Activated effector memory CD4-positive, alpha-beta T cell treated with Interleukin-2 at 50 U/mL for 16 hours (primary cell): ENCODE measurements around the gene TBC1D22B.
"Not testable (repeated sequence)": the region's sequence is repeated elsewhere in the genome, so short reads cannot be mapped to it uniquely, and the experiment has no call there.

ENCODE experiments used
- DNase-seq: peaks from one replicate; pipeline ENCODE4 v3.0.0-alpha.2; 2020

Gene TBC1D22B

DNA sequence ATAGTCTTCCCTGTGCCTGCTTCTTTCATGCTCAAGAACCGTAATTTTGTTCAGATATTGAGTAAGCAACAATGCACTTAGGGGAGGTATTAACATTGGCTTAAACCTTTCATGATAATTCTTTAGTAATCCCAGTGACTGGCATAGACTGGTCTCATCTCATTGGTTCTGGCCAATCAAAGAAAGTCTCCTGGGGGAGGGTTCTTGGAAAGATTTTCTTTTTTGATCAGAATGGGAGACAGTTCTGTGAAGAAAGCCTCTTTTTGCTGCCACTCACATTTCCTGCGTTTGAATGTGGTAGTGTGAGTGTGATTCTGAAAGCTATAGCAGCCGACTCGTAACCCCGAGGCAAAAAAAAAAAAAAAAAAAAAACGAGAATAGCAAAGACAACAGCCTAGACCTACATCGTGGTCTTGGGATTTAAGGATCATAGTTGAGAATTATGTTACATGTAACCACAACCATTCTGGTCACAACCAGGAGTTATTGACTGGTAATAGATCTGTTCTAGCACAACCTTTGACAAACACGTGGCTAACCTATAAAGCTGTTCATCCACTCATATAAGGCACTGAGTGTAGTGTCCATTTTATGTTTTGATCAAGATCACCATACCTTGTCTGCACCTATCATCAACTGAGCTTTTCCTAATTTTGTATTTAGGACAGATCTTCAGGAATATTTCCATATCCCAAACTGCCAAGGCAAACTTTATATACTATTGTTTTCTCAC, 15.4 kb downstream of the TBC1D22B start:
- DNase-seq: no peak

GRCh38 chr6:37273690-37274089, 16.1 kb downstream of the TBC1D22B start:
- no peak for DNase-seq

DNA sequence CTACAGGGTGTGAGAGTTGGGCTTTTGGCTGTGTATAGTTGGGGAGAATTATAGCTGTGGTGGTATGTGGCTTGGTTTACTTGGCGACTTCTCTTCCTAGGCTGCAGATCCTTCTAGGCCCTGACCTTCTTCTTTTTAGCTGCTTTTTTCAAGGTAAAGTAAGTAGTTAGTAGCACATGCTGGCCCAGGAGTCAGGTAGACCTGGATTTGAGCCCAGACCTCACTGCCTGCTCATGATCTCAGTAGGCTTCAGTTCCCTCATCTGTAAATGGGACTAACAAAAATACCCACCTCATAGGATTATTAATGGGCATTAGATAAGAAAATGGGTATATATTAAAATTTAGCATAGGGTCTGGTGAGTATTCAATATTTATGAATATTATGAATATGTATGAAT, 17.8 kb downstream of the TBC1D22B start:
- no peak for DNase-seq

DNA sequence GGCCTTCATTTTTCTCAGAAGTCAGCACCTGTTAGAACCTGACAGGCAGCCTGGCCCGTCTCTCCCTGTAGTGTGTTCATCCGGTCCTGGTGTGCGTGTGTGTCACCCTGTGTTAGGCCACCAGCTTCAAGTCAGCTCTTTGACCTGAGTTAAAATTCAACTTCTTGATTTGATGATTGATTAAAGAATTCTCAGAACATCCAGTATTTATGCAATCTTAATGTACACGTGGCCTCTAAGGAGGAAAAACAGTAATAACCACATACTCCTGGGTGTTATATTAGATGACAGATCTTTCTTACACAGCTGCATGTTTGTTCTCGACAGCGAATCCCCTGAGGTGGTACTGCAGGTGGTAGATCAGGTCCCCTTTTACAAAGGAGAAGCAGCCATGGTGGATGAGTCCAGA, 19.4 kb downstream of the TBC1D22B start:
- no peak for DNase-seq

DNA sequence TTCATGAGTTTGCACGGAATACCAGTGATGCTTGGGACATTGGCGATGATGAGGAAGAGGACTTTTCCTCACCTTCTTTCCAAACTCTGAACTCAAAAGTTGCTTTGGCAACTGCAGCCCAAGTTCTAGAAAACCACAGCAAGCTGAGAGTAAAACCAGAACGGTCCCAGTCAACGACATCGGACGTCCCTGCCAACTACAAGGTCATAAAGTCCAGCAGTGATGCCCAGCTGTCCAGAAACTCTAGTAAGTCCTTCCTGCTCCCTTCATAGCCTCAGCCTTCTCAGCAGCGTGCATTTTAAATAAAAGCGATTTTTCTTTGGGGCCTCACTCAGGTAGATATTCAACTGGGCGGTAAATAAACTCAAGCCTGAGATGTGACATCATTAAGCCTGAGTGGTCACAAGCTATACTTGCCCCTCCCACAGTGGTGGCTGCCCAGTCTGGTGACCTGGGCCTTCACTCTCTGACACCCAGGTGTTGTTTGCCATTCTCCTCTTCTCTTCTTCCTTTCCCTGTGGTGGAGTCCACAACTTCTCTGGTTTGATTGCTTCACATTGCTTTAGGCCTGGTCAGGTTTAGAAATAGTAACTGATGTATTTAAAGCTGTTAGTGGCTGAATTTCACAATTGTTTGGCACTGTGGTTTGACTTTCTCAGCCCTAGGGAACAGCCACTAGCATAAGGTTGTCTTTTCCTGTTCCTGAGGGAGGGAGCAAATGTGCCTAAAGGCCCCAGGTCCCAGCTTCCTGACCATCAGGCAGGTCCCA, 22.0 kb downstream of the TBC1D22B start:
- DNase-seq: no peak

DNA sequence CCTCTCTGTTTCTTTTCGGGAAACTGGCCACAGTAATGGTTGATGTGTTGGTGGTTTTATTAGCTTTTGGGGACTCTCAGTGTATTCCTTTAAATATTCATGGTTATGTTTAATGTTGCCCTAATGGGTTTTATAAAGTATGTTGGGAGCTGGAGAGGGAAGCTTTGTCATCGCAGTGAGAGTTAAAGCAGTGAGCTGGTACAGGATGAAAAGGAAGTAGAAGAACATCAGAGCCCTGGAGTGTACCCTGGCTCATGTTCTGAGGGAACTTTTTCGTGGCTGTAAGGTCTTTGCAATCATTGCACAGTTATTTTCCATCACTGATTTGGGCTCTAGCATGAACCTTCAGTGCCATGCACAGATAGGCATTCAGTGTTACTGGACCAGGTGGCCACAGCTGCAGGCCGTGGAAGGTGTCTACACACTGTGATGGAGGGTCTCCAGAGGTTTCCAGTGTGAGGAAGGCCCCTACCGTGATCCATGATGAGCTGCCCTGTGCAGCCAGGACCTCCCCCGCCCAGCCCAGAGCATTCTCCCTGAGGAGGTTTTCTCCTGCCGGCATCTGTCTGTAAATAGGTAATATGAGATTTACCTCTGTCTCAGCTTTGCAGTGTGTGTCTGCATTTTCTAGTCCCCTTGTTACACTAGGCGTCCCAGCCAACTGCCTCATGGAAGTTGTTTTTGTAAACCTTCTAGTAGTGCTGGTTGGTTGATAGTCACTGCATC, 22.8 kb downstream of the TBC1D22B start:
- DNase-seq: no peak

GRCh38 chr6:37282371-37282770, 24.8 kb downstream of the TBC1D22B start:
- no peak for DNase-seq

- no peak for DNase-seq
These were observed 25.7 kb downstream of the TBC1D22B start for GRCh38 chr6:37283268-37283667.

DNA sequence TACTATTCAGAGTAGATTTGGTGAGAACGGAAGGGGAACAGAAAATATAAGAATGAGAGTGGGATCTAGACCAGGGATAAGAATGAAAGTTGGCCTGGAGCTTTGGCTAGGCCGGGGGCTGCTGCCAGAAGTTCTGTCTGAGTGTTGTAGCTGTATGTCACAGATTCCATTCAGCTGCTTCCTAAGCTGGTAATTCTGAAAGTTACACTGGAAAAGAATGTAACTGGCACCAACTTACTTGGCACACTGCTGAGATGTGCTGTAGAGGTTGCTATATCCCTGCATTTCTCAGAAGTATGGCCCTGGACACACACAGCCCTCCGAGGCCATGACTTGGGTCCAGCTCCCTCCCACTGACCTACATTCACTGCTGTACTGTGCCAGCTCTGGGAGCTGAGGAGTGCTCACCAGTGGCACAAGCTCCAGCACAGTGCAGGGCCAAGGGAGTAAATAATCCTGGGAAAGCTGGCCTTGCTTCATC, 26.1 kb downstream of the TBC1D22B start:
- no peak for DNase-seq

GRCh38 chr6:37284781-37285180, 27.2 kb downstream of the TBC1D22B start:
- DNase-seq: no peak

DNA sequence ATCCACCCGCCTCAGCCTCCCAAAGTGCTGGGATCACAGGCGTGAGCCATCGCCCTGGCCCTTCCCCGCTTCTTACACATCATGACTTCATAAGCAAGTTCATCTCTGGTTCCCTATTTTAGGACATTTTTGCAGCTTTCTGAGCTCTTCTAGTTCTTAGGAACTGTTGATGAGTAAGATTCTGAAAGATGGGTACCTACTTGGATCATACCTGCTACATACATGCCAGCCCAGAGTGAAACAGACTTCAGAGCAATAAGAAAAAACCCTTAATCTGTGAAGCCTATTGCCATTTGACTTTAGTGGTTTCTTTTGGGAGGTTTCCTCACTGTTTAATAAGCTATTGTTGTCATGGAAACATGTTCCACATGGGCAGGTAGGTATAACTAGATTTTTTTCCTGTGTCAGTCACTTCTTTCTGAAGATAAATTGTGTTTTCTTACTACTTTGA, 28.3 kb downstream of the TBC1D22B start:
- no peak for DNase-seq

DNA sequence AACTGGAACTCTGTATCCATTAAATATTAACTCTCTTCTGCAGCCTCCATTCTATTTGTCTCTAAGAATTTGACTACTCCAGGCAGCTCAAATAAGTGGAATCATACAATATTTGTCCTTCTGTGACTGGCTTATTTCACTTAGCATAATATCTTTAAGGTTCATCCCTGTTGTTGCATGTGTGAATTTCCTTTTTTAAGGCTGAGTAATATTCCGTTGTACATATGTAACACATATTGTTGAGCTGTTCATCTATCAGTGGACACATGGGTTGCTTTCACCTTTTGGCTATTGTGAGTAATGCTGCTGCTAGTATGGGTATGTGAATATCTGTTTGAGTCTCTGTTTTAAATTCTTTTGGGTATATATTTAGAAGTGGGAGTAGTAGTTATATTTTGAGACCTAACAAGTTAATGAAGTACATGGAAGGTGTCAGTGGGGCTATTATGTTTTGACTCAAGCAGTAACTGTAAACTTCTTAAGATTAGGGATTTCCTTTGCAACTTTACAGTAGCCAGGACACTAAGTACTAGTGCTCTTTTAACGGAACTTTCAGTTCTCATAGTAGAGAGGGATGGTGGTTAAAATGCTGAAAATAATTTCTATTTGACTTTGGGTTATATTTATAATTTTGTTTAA, 30.1 kb downstream of the TBC1D22B start:
- DNase-seq: no peak

- DNase-seq: no peak
These were observed 30.7 kb downstream of the TBC1D22B start for GRCh38 chr6:37288247-37288646.

DNA sequence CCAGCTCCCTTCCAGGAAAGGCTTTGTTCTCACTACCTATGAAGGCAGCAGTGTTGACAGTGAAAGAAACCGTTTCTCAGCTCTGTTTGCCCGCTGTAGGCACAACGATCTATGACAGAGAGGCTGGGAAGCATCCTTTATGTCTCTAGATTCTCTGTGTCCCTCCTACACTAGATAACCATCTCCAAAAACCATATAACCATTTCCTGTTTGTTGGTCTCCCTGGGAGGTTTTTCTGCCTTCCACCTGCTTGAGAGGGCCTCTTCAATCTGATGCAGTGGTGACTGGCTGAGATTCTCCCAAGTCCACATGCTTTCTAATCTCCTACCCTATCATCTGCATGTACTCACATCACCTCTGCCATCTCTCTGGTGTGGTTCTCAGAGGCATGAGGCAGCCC, 32.4 kb downstream of the TBC1D22B start:
- DNase-seq: peak; percentile 4

GRCh38 chr6:37293426-37293825, 35.9 kb downstream of the TBC1D22B start:
- DNase-seq: no peak

DNA sequence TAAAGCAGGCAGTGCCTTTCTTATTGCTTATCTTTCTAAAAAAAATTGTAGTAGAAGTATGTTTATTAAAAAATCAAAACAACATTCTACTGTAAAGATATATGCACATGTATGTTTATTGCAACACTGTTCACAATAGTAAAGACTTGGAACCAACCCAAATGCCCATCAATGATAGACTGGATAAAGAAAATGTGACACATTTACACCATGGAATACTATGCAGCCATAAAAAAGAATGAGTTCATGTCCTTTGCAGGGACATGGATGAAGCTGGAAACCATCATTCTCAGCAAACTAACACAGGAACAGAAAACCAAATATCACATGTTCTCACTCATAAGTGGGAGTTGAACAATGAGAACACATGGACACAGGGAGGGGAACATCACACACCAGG, 40.1 kb downstream of the TBC1D22B start:
- not testable (repeated sequence) for DNase-seq

- no peak for DNase-seq
These were observed 41.4 kb downstream of the TBC1D22B start for GRCh38 chr6:37298958-37299357.

DNA sequence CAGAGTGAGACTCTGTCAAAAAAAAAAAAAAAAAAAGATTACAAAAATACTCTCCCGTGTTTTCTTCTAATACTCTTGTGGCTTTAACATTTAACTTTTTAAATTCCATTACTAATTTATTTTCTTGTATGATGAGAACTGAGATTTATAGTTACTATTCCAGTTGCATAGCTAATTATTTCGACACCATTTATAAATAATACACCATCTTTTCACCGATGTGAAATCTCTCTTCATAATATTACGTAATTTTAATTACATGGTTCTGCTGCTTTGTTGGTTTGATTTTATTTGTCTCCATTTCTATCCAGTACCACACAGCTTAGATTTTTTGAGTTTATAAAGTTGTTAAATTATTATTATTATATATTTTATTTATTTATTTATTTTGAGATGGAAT, 42.4 kb downstream of the TBC1D22B start:
- no peak for DNase-seq

DNA sequence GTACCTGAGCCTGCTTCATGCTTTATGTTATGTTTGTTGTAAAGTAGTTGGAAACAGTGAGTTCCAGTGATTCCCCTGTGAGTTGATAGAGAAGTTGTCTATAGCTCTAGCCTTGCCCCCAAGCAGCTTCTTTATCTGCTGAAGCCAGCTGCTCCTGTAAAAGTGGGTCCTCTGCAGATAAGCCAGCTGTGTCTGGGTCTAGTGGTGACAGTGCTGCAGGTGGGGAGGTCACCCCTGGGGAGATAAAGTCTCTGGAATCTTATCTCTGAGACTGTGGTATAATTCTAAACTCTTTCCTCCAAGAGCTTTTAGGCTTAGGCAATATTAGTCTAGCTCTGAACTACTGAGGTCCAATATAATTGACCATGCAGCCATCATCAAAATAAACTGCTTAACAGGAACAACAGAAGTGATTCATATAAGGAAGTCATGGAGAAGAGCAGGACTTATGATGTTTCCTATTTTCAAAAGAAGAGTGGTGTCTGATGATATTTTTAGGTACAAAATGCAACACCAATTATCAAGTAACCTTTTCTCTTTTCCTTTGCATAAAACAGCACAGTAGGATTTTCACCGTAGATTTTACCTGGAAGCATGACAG, 44.6 kb downstream of the TBC1D22B start:
- DNase-seq: no peak

GRCh38 chr6:37303091-37303660, 45.6 kb downstream of the TBC1D22B start:
- no peak for DNase-seq

GRCh38 chr6:37303891-37304503, 46.4 kb downstream of the TBC1D22B start:
- DNase-seq: no peak

DNA sequence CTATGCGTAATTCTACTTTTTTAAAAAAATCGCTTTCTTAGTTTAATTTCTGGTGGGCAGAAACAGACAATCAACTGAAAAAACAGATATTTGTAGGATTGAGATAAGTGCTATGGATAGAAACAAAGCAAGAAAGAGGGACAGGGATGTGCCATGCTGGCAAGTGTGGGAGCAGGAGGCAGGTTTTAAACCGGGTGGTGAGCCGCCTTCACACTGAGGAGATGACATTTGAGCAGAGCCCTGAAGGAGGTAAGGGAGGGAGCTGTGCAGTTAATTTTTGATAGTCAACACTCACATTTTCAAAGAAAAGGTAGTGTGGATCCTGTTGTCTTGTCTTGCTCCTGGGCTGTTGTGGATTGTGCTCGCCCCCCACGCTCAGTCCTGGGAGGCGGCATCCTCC, 47.2 kb downstream of the TBC1D22B start:
- DNase-seq: no peak
